HG02973 (cell line): Measurements from ENCODE around the gene MYRFL.

ENCODE experiments used
- ATAC-seq: cut with Tn5 transposase; IDR thresholded peaks from one replicate; pipeline ENCODE4 v1.9.1; 2021; ENCODE audit warnings: moderate library complexity; ENCODE audit not compliant: unreplicated experiment

MYRFL gene

DNA sequence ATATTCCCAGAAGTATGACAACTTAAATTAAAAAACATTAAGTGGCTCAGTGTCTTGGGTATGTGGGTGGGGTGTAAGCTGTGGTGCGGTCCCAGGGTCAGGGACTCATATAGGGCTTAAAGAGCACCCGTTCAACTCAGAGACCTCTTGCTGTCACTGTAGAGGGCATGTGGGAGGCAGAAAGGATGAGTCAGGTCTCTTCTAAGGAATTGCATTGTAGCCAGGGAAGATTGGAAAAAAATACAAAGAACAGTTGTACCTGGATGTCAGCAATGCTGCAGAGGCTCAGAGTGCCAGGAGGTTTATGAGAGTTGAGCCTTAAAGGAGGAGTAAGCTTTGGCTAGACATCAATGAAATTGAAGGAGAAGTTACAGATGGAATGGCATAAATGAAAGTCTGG, 104.1 kb downstream of the MYRFL start:
- no peak for ATAC-seq

DNA sequence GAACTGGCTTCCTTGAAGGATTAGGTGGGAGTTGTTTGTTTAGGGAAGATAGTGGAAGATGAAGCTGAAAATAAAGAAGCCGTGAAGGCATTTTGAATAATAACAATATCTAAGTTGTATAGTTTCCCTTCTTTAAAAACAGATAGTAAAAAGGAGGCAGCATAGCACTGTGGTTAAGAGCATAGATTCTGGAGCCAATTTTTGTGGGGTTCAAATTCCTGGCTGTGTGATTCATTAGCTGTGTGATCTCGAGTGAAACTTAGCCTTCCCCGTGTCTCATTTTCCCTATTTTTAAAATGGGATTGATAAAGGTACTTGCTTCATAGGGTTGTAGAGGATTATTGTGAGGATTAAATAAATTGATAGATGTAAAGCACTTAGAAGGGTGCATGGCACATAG, 104.5 kb downstream of the MYRFL start:
- no peak for ATAC-seq

DNA sequence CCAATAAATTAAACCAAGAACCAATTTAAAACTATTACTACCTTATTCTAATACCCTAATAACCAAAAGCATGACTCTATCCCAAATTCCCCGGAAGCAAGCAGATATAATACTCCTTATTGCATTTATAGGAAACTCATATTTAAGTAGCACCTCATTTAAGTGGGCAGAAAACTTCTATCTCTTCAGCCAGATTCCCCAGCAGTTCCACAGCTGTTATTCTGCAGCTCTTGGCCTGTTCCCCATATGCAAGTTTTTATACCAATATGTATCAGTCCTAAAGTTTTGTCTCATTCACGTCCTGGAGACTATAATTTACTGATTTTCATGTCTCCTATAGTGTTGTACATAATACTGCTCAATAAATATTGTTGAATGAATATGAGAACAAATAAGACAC, 106.5 kb downstream of the MYRFL start:
- no peak for ATAC-seq

DNA sequence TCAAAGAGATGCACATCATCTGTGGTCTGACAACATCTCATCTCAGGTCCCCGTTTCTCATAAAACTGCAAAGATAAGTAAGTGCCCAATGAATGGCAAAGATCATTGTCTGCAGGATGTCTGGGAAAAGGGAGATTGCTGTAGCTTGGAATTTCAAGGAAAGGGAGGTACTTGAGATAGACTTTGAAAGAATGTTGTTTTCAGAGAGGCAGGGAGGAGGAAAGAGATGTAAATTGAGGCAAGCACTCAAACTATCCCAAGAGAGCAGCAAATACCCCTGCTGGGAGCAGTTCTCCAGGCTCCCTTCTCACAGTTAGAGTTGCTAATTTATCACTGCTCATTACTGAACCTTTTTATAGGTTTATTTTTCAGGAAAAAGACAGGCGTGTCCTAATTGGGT, 107.1 kb downstream of the MYRFL start:
- ATAC-seq, result no peak

DNA sequence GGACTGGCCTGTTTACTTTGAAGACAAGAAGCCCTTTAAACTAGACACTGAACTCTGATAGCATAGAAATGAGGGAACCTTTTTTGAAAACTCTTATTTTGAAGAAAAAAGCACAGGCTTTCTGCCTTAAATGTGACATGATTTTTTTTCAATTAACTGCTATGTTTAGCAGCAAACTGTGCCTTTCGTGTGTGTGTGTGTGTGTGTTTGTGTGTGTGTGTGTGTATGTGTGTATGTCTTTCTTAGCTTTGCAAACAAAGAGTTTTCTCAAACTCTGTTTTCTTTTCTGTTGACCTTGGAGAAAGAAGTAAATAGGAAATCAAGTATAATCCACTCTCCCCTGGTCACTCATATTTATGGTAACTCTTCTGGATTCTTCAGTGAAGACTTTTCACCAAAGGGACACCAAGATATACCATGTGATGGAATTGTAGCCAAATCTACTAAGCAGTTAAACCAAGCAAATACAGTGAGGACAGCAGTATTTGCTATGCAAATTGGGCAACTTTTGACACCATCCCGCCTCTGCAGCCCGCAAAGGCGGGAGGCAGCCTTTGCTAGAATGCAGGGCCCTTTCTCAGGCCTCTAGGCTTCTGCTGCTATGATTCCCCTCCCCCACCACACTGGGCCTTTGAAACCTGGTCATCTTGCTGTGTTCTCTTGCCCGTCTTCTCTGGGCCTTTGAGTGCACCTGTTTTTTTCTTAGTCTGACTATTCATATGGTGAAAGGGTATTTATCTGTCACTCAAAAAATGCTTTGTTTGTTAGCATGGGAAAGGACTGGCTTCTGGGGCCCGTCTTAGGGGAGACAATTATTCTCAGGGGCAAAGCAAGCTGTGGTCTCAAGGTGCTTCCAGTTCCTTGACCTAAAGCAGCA, 107.9 kb downstream of the MYRFL start:
- peak; percentile 79 for ATAC-seq

DNA sequence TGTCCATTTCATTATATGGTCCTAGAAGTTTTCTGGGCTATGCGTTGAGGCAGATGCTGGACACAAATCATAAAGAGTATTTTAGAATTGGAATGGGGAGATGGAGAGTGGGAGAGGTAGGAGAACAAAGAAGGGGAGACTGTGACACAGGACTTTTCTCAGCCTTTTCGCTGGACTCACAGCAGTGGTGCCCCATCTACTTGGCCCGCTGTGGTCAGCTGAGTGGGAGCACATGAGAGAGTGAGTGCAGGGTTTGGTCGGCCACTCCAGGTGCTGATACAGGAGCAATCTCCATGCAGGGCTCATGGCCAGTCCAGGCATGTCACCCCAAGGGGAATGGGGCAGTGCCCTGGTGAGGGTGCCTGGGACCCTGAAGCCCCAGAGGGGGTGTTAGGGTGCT, 109.0 kb downstream of the MYRFL start:
- no peak for ATAC-seq

DNA sequence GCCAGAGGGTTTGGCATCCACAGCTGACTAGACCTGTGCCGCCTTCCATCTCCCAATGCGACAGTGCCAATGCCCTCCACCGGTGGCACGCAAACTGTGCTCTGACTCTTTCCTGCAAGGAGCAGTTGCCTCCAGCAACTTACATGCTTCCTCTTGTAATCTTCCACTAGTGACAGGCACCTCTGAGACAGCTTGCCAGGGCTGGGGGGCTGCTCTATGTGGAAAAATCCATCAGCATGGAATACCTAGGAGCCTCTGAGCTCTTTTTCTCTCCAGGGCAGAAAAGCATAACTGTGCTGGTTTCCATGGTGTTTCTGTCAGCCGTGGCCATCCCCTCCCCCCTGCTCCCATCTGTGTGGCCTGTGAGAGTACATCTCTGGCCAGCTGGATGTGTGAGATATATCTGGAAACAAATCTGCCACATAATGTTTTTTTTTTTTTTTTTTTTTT, 110.6 kb downstream of the MYRFL start:
- ATAC-seq, result no peak

DNA sequence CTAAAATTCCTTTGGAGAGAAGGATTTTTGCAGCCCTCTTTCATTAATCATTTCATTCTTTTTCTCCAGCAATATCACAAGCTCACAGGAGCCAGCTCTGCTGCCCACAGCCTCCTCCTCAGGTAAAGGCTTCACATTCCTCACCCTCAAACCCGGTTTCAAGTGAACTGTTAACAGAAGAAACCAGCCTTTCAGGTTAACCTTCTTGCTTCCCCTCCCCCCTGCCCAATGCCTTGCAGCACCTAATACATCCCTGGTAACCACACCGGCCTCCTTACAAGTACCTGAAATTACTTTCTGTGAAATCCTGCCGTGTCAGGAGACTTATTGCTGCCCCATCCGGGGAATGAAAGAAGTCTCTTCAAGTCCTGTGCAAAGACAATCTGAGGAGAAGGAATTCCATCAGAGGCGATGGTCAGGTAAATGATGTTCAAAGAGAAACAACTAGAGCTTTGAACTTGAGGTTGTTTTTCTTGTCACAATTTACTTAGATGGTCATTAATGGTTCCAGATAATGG, 111.2 kb downstream of the MYRFL start:
- ATAC-seq, result no peak

DNA sequence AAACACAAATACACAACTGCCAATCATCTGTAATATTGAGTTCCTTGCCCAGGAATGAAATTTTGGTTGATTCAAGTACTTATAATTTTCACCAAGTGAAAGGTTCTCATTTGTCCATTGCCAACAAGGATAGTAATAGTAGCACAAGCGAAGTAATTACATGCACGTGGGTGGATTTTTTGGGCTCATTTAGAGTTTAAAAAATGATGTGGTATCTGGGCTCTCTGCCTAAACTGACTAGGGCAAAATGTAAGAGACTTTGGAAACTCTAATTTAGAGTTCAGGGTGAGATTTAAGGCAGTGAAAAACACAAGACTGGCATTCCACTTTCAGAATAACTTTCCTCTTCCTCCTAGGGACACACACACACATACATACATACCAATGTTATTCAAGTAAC, 111.7 kb downstream of the MYRFL start:
- no peak for ATAC-seq

DNA sequence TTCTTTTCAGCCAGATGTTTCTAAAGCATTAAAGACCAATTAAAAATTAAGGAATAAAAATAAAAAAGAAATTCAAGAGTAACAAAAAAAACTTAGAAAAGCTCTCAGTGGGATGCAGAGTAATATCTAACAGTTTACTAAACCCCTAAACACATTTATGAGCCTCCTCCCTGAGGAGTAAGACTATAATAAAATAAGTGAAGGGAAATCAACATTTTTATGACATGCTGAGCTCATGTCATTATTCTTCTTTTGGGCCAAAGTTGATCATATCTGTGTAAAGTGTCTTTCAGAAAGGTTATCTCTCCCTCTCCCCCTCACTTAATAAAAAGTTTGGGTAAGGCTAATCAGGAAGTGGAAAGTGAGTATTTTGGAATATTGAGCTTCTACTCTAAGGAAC, 122.1 kb downstream of the MYRFL start:
- no peak for ATAC-seq

DNA sequence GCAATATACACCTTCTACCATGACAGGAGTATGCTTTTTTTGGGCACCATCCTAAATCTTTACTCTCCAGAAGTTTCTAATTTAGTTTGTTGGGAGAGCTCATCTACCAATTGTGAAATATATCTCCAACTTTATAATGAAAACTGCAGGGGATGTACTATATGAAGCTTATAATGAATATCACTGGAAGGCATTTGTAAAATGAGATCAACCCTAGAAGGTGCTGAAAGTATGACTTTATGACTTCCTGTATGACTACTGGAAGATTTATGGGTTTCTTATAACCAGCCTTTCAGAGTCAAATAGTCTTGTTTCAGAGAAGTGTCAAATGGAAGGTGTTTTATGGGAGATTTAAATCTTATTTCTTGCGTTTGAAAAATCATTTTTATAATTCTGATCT, 122.9 kb downstream of the MYRFL start:
- ATAC-seq, result no peak

DNA sequence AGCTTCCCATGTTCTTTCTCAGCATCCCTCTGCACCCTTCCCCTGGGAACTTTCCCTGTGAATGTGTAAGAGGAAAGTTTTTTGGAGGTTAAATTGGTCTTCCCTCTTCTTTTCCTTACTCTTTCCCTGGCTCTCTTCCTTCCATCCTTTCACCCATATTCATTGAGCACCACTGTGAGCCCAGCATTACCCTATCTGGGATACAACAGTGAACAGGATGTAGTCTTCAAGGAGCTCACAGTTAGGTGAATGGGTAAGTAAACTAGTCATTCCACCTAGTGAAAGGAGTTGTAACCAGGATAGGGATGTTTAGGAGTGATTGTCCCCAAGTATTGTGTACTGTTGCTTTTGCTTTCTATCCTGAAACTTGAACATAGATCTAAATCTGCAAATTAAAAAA, 123.8 kb downstream of the MYRFL start:
- ATAC-seq, result no peak

DNA sequence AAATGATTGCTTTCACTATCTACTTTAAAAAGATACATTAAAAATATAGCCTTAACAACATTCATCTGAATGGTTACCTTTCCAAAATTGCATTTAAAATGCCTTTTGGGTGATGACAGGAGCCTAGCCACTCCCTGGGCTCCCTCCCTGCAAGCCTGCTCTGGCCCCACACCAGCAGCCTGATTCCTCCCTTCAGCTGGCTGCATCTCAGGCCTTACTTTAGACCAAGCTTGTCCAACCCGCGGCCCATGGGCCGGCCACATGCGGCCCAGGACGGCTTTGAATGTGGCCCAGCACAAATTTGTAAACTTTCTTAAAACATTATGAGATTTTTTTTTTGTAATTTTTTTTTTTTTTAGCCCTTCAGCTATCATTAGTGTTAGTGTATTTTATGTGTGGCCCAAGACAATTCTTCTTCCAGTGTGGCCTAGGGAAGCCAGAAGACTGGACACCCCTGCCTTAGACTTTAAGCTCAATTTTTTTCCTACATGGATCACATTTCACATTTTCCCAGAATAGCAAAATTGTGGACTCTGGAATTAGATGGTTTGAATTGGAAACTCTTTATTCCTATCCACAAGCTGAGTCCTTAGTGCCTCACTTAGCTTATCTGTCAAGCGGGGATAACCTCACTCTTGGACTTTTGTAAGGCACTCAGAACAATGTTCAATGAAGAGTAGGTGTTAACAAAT, 124.4 kb downstream of the MYRFL start:
- no peak for ATAC-seq

DNA sequence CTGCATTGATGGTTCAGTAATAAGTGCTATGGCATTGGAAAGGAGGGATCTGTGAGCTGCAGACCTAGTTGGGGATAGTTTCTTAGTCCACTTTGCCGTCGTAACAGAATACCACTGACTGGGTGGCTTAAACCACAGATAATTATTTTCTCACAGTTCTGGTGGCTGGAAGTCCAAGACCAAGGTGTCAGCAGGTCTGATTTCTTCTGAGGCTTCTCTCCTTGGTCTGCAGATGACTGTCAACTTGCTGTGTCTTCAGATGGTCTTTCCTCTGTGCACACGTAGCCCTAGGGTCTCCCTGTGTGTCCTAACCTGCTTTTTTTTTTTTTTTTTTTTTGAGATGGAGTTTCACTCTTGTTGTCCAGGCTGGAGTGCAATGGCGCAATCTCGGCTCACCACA, 126.1 kb downstream of the MYRFL start:
- no peak for ATAC-seq

DNA sequence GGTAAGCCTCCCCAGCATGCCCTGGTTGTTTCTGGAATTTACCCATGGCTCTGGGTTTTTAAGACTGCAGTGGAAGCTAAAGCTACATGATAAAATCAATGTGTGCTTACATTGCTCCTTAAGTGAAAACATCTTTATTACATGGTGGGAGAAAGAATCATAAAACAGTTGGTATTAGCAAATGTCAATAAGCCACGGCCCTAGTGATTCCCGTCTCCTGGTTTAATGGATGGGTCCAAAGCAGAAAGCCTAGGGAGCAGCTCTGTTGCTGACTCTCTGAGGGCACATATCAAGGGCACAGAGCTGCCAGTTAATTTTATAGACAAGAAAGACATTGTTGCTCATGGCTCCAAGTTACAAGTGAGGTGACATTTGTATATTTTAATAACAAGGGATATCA, 127.9 kb downstream of the MYRFL start:
- ATAC-seq, result no peak

DNA sequence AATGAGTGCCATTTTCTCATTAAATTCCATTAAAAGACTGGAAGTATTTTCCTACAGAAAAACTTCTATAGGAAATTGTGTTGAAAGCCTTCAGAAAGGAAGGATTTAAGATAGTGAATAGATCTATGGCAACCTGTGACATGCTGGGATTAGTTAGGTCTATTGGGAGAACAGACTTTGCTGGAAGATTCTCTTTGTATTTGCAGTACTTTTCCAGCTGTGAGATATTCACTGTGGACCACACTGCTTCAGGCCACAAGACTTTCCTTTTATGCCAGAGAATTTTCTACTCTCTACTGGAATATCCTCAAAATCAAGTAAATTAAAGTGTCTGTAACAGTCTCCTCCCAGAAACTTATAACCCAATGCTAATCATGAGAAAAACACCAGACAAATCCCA, 136.2 kb downstream of the MYRFL start:
- no peak for ATAC-seq

DNA sequence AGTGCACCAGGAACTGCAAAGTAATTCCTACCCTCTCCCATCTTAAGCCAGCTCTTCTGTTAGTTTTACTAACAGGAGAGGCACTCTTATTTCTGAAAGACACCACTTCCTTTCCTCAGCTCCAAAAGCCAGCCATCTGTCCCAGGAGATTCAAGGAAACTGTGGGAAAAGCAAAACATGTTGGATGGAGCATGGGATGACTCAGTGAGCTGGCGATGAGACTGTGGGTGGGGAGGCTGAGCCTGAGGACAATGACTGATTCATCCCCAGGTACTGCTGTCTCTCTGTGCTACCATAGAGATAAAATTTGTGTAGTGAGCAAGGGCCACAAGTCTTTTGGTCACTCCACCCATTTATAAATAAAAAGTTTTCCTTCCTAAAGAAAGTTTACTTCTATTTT, 141.4 kb downstream of the MYRFL start:
- no peak for ATAC-seq

DNA sequence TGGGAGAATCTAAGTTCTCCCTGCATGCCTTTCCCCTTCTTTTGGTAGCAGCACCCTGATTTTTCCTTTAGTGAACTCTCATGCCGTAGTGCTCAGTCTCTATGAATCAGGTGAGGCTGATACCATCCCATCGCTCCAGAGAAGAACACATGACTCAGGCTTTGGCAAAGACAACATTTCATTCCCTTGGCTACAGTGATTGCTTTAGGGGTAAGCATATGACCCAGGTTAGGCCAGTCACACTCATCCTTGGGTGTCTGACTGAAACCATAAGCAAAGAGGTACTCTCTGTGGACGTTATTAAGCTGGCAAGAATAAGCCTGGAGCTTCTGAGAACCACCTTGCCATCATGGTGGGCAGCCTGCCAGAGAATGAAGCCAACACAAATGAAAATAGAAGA, 141.8 kb downstream of the MYRFL start:
- ATAC-seq, result no peak

DNA sequence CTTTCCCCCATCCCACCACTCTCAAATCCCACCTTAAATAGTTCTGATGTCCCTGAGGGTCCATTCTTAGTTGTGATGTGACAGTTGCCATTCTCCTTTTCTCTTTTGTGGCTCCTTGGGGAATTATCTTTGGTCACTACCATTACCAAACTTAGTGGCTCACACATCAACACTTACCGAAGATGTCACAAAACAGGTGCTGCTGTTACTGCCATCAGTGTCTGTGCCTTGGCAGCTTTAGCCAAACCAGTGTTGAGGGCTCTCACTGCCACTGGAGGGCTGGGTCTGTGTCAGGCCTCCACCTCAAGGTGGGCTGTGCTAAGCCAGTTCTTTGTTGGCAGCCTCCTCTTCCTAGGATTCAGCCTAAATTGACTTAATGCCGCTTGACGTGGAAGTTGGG, 144.0 kb downstream of the MYRFL start:
- no peak for ATAC-seq

DNA sequence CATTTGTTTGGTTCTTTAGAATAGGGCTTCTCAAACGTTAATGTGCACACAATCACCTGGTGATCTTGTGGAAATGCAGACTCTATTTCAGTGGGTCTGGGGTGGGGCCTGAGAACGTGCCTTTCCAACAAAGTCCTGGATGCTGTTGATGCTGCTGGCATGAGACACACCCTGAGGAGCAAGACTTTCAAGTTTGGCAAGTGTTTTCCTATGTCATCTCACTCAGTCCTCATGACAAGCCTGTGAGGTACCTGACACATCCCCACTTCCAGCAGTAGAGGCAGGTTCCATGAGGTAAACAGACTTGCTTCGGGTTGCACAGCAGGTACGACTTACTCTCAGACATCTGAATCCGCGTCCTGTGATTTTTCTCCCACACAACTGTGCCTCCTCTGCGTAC, 147.1 kb downstream of the MYRFL start:
- ATAC-seq, result no peak

DNA sequence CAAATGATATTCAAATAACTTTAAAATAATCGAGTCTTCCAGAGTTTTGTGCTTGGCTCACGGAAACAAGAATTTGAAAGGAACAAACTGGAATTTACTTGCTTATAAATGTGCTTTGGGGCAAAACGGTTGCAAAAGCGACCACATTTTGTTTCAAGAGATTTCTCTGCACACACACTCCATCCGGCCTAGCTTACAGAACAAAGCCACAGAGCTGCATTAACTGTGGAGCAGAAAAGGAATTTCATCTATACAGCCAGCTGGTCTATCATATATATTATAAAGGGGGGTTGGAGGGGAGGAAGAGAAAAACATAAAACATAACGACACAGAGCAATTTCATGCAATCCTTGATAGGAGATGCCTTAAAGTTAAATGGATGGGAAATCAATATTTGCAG, 153.0 kb downstream of the MYRFL start:
- no peak for ATAC-seq

DNA sequence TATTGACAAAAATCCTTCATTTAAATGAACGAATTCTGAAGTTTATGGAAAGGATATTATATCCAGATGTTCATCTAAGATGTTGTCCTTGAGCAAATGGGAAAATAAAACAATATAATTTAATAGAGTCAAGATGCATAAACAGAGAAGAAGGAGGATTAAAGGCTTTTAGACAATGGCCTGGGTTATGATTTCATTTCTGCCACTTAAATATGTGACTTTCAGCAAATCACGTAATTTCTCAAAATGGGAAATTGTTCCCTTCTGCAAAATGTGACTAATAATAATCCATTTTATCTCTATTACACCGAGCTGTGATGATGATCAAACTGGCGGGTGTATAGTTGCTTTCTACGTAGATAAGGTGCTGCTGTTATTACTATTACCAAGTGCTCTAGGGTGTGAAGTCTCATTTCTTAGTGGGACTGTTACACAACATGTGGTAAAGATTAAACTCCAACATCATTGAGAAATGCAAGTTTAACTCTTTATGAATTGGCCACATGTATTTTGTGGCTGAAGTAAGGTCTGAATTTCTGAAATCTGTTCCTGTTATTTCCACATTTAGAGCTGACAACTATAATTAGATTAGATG, 157.0 kb downstream of the MYRFL start:
- no peak for ATAC-seq
